NOMO-1 treated with DMSO at 0.1 percent for 48 hours (cell line): Measurements from ENCODE around the gene ATP8A2.
A peak's percentile ranks its signal among the peaks of the same experiment; 100 is the strongest.

Experiments used
- DNase-seq: peaks from one replicate; lab custom pipeline; 2025; ENCODE audit not compliant: unreplicated experiment; lab: John Stamatoyannopoulos, UW

The ATP8A2 gene

DNA sequence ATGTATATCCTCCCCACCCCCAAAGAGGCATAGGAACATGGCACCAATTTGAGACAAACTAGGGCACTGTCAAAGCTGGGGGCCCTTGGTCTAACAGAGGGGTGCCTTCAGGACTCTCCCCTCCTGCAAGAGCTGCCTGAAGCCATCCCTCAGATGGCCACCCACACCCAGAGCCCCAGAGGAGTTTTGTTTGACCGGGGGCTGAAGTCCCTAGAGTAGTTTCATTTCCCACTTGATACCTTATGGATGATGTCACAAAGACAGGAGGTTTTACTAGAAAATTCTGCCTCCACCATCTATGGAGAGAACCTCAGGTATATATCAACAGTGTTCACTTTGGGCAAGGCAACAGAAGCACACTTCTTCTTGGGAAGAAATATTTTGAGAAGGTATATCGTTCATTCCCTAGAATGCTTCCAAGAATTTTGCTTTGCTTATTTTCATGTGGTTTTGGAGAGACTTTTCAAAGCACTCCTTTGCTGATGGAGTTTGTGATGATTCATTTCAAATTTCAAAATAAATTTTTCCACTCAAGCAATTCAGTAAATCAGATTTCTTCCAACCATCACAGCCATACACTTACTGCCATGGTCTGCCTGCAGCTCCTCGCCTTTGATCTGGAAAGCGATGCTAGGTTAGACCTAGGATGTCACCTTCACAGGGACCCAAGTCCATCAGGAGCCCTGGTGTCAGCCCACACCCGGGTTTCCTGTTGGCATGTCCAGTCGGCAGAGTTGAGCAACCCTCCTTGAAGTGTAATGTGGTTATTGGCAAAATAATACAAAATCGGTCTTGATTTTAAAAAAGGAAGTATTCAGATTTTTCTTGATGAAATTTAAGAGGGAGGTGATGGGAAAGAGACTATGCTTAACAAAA, 473.0 kb downstream of the ATP8A2 start:
- peak; percentile 21 for DNase-seq

DNA sequence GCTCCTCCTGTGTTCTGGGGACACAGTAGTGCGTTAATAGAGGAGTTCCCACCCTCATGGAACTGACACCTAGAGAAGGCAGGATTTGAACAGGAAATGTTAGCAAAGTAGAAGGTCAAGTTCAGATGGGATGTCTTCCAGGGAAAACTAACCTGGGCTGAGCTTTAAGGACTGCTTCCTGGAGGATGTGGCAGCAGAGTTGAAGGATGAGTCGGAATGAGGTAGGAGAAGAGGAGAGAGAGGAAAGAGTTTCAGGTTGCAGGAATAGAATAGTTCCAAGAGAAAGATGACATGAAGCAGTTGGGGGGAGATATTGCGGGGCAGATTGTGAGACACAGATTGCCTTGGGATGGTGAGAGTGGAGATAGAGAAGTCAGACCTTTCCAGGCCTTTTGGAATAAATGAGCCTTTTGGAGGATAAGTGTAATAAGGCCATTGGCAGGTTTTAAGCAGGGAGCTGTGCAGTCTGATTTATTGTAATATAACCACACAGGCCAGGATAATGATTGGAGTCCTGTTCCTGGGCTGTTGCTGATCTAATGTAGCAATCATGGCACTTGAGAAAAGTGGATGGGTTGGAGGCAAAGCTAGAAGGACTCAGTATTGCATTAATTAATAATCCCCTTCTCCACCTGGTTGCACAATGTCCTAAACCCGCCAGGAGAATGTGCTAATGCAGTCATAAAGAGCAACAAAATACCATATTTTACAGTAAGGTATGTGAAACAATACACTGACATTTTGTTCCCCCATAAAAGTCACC, 474.6 kb downstream of the ATP8A2 start:
- DNase-seq = peak; percentile 6

DNA sequence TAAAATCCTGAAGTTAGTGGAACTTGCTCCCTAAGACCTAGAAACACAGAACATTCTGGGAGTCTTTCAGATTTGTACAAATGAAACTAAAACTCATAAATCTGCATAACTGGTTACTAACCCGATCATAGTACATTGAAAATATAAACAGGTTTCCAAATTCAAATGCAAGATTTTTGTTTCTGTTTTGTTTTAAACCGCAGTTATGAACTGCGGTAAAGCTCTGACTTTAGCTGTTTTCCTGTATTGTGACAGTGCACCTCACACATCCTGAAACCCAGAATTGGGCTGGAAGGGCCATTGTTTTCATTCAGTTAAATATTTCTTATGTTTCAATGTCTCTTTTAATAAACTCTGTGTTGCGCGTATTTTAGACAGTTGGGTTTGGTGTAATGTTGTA, 475.4 kb downstream of the ATP8A2 start:
- DNase-seq = peak; percentile 78

DNA sequence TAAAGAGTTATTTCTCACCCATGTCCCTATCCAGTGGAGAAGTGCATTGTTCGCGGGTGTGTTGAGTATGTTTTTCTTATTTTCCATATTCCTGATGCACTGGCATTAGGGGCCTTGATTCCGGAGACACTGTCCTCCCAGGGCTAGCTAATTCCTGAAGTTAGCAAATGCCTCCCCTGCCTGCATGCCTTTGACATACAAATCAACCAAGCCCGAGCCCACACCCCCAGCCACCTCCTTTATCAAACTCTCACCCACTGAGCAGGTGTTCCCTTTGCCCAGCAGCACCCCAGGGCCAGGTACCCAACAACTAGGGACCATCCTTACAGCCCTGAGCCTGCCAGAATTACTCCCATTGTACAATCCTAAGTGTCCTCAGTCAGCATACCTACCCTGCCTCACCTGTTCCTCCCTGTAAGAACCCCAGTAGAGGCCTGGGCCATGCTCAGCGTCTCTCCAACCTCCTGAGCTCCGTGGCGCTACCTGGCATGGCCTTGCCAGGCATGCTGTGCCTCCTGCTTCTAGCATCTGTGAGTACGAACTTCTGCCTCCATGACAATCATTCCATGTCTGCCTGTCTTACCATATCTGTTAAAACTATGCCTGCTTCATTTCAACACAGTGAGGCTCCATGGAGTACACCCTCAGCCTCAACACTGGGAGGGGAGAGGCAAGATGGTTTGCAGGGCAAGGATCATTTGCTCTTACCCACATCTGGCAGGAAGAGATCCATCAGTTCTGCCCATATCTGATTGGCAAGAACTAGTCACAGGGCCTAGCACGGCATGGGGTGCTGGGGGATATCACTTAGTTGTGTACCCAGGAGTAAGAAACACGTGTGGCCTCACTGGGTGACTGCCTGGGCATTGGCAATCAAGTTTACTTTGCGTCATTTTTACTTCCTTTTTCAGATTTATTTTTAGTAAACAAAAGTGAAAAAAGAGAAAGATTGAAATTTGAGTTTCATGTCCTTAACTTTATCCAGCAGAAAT, 476.2 kb downstream of the ATP8A2 start:
- DNase-seq = peak; percentile 84

DNA sequence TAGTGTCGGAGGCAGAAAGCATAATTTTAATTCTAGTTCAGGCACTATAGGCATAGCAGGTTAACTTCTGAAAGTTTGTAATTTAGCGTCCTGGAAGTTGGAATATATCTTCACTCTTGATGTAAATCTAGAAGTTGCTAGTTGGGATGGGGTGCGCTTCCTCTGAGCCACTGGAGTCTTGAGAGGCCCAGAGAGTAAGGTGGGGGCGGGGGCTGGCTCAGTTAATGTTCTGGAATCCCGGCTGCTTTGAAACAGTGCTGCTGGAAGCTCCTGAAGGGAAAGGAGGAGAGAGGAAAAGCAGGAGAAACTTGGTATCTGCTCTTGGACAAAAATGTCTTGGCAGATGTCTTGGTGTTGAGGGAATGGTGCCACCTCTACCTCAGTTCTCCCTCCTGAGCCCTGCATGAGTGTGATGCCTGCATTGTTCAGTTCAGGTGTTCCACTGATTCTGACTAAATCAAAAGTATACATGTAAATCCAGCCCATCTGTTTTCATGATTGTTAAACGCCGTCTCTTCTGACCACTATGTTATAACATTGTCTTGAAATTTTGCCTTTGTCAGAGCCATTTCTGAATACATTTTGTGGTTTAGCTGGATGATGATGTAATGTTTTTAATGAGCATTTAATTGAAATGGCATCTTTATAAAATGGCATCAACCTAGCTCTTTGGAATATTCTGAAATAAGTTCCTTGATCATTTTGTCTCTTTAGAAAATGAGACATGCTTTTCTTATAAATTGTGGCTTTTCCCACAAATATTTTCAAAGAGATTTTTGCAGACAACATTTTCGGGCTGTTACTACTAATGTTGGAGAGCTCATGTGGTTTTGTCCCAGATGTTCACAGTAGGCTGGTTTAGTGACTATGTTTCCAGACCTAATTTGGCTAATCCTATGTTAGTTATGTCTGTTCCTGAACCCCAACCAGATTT, 477.3 kb downstream of the ATP8A2 start:
- DNase-seq = no peak

DNA sequence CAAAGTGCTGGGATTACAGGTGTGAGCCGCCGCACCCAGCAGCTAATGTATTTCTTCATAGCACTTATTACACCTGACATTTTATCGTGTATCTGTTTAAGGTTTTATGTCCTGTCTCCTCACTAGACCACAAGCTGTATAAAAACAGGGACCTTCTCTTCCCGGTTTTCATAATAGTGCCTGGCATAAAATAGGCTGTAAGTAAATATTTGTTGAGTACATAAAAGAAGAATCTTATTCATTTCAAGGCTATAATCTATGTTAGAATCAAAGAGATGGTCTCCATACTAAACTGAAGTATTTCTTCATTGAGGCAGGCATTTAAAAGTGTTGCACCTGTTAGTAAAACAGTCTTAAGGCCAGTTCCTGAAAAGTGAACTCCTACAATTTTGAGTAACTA, 486.1 kb downstream of the ATP8A2 start:
- DNase-seq = no peak

DNA sequence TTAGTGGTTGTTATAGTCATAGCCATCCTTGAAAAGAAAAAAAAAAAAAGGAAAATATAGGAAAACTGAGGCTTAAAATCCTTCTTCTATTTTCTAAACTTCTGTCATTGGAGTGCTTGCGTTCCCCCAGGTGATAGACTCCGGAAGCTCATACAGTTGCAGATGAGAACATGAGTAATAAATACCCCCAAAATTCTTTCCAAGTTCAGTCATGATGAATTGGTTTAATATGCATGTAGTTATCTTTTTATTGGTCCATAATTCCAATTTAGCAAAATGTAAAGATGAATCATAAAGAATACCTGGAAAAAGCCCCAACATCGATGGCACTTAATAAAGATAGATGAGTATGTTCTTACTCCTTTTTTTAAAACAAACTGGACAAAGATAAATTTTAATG, 487.8 kb downstream of the ATP8A2 start:
- no peak for DNase-seq

DNA sequence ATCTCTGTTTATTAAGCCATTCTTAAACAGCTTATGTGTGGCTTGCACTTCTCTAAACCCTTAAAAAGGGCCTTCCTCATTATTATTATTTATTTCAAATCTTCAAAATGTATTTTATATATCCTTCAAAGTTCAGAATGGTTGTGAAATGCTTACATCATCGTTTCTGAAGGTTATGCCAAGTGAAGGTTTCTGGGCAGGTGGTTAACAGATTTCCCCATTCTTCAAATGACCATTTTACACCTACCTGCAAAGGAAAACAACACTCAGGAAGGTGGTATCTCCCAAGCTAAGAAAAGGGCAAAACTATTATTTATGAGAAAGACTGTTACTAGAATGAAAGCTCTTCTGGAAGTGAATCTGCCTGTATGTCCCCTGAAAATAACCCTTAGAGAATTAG, 488.5 kb downstream of the ATP8A2 start:
- no peak for DNase-seq

DNA sequence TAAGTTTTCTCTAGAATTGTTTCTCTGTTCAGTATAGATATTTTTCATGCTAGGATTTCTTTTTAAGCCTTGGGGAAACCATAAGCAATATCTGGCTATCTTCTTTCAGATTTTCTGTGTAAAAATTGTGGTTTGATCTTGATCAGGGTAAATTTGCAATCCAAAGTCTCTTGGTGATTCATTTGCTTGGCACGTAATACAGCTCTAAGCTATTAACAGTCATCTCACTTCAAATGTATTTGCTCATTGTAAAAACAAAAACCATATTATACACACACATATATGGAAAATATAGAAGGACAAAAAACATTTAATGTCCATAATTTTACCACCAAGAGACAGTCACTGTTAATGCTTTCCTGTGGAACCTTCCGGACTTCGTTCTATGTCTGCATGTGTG, 489.1 kb downstream of the ATP8A2 start:
- no peak for DNase-seq

DNA sequence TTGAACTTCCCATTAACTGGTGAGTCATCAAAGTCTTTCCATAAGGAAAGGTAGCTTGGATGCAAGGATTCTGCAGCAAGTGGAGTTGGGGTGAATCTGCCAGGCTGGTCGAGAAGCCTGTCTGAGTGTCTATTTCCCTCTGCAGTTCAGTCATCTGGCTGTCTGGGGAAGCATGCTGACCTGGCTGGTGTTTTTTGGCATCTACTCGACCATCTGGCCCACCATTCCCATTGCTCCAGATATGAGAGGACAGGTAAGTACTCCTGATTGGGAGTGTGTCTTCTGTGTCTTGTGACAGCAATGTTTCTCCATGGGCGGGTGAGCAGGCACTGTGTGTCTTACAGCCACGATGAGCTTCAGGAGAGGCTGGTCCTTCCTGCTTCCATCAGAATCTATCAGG, 490.4 kb downstream of the ATP8A2 start:
- no peak for DNase-seq

DNA sequence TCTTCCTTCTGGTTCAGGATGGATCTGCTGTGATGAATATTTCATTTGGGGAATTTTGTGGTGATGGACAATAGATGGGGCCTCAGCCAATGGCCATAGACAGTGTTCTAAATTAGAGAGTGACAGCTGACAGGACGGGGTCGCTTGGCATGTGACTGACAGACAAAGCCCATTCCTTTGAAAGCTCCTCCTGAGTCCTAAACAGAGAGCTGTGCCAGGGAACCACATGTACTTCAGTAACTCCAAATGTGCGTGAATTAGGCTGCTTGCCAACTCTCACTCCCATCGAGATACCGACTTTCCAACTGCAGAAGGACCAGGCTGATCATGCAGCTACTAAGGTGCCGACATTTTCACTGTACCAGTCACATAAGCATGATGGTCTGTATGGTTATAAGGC, 492.3 kb downstream of the ATP8A2 start:
- DNase-seq = no peak

DNA sequence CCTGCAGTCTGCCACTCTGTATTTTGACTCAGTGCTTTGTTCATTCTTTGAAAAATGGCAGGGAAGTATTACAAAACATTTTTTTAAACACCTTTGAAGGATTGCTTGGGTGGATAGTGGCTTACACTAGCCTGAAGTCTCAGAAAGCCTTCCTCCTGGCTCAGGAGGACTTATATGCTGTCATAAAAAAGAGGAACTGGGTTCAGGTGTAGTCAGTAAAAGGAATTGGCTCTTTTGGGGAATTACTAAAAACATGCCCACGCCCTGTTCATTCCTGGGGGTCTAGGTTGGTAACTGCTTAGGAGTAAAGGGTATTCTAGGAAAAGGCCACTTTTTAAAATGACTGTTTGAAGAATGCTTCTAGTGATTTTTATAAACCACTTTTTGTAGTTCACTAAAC, 493.2 kb downstream of the ATP8A2 start:
- peak; percentile 13 for DNase-seq

DNA sequence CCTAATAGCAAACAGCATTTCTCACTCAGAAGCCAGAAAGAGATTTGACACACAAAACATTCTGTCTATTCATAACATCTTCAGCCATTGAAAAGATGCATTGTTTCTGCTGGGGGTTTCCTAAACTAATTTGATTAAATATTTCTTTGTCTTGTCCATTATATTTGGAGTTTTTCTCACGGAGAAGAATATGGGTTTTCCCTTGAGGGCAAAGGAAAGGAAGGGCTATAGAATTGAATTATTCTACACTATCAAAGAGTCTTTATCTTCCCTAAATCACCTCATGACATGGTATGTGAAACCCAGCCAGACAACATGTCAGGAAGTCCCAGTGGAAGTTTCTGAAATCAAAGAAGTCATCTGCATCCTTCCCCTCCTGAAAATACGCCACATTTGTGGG, 493.6 kb downstream of the ATP8A2 start:
- DNase-seq = no peak

DNA sequence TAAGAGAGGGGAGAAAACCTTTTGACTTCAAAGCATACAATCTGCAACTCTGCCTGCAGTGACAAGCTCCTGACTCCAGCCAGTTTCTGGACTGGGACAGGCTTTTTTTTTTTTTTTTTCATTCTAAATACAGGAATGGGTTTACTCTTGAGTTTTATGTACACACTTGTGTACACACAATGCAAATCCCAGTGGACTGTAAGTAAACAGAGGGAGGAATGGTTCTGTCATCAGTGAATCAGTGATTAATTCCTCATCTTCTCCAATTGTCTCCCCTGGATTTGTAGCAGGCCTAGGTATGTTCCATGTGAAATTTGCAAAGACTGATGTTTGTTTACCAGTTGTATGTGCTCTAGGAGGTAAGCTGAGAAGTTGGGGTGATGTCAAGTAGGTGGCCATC, 495.3 kb downstream of the ATP8A2 start:
- no peak for DNase-seq

DNA sequence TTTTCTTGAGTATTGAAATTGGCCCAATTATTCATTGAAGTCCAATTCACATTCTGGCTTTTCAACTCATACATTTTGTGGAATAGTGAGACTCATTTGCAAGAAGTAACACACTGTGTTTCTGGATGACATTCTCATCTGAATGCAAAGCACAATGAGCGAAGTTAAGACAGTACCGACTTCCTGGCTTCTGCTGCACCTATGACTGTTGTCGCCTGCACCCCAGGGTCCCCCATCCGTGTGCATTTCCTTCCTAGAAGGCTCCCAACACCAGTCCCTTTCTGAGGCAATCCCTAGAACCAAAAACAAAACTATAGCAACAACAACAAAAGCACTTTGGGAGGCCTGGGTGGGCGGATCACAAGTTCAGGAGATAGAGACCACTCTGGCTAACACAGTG, 496.7 kb downstream of the ATP8A2 start:
- no peak for DNase-seq

DNA sequence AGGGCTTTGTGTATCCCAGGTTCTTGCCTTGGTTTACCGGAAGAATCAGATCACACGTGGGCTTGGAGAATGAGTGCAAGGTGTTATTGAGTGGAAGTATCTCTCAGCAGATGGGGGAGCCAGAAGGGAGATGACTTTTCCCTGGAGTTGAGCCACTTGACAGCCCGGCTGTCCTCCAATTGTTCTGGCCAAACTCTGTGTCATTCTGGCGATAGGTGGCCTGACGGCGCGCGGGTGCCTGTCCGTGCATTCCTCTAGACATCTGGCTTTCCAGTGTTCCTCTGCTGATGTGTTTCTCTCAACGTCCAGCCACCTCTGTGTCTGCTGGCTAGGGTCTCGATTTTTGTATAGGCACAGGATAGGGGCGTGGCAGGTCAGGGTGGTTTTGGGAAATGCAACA, 498.2 kb downstream of the ATP8A2 start:
- DNase-seq = no peak

DNA sequence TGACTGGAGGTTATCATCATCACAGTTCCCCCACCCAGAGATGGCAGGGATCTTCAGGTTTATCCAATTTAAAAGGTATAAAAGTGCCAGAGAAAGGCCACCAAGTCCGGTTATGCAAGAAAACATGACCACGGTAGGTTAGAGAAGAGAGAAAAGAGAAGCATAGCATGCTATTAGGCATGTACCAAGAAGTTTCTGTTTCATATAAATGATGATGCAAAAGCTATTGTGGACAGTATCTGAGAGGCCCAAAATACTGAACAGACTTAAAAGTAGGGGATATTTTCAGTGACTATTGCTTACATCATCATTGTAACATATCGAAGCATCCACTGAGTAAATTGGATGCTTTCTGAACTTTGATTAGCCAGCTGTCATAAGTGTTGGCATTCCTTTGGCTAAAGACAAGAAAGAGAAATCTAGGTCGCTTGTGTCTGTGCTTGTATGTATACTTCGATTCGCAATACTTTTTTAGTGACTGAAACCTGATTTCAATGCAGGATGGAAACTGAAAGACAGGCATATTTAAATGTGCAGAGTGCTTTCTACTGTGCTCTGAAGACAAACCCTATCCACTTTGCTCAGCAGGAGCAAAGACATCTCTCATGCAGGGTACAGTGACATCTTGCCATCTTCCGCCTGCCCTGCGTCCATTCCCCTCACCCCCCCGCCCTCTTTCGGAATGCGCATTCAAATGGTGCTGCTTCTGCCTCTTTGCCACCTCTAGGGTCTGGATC, 499.8 kb downstream of the ATP8A2 start:
- peak; percentile 81 for DNase-seq

DNA sequence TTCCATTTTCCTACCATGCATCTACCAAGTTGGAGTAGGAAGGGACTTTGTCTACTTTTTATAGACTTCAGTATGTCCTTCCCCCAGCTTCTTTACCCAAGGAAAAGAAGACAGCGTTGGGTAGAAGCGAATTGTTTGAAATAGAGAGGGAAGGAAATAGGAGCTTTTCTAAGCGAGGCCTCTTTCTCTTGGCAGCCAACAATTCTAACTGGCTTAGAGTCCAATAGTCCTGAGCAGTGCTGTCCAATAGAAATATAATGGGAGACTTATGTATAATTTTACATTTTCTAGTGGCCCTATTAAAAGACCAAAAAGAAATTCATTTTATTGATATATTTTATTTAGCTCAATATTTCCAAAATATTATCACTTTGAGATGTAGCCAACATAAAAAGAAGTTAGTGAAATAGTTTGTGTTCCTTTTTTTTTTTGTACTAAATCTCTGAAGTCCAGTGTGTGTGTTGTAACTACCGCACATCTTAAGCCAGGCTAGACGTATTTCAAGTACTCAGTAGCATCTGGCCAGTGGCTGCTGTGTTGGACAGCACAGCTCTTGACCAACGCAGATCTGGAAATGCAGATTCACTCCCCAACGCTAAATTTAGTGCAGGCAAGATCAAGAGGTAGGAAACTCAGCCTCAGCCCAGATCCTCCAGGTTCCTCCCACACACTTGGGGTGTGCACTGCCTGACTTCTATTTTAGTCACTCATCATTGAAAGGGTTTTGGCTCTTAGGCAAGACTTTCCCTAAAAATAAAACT, 500.9 kb downstream of the ATP8A2 start:
- peak; percentile 86 for DNase-seq

DNA sequence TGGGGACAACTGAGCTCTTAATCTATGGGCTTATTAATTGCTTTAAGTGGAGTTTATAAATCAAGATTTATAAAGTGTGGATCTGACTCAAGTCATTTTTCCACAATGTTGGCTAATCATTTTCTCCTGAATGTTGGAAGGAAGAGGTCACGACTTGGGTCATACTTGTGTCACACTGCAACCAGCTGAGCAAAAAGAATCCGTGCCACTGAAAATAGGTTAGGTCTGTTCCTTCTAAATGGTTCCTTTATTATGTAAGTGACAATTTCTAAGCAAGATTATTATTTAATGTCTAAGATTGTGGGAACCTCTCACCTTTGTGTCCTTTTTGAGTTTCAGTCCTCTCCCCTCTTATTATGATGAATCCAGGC, 501.5 kb downstream of the ATP8A2 start:
- DNase-seq = peak; percentile 81
